Pulmonary artery endothelial cell (primary cell): Measurements from ENCODE around the gene ZFYVE27. TPM values are rescaled to one million over a fixed set of nuclear protein-coding genes. Genes with fewer than 3 reads are reported as not detected.

ENCODE experiments used
- DNase-seq: peaks from one replicate; pipeline ENCODE4 v3.0.0-alpha.2; 2011; ENCODE audit warnings: low read depth, low spot score
- total RNA-seq: library from RNA; depleted of rRNA; stranded (reverse); fragments of >200 nt; gene quantifications from 2 replicates; pipeline ENCODE4 v1.2.3, GENCODE V29; 2014

Gene ZFYVE27
- total RNA-seq, 1 donor from 2014 or later, result 16.0 TPM

DNA sequence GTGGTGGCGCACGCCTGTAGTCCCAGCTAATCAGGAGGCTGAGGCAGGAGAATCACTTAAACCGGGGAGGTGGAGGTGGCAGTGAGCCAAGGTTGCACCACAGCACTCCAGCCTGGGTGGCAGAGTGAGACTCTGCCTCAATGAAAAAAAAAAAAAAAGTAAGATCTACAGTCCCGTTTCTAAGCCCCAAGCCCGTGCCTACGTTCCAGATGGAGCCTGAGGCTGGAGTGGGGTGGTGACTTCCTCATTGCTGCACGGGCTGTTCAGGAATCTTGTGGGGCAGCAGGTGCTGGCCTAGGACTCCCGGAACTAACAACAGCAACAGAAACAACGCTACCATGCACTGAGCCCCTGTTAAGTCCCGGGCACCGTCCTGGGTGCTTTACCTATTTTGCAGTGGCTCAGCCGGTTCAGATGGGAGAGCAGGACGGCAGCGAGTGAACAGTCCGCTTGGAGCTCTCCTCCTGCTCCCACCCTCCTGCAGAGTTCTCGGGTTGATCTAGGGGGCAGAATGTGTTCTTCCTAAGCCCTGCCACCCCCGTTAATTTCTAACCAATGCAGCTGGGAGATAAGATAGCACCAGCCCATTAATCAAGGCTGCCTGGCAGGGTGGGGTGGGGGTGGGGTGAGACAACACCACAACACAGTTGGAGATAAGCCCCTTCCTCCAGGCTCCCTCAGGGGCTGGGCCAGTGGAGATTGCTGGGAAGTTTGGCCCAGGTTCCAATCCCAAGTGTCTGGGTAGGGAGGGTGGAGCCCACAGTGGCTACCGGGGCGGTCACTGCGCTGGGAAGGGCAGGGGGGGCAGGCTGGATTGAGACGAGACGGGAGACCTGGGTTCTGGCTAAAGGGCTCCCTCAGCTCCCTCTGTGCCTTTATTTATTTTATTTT is 51.9 kb downstream of the ZFYVE27 start:
- no peak for DNase-seq

DNA sequence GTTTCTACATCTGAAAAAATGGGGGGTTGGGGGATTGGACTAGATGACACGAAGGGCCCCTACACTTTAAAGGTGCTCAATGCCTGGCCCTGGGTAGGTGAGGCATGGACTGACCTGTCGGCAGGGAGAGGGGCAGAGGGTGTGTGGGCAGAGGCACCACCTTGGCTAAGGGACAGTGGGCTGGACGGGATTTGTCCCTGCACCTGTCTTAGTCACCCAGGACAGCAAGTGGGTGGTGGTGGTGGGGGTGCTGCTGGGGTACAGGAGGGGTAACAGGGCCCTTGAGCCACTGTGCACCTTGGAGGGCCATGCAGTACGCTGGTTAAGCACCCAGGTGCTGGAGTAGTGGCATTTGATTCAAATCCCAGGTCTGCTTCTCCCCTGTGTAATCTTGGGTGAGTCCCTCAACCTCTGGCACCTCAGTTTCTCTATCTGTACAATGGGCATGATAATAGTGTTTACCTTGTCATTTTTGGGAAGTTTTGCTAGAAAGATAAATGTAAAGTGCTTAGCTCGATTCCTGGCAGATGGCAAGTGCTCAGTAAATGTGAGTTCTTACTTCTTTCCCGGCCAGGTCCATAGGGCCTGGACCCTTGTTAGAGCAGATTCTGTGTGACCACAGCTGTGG is 53.0 kb downstream of the ZFYVE27 start:
- no peak for DNase-seq

DNA sequence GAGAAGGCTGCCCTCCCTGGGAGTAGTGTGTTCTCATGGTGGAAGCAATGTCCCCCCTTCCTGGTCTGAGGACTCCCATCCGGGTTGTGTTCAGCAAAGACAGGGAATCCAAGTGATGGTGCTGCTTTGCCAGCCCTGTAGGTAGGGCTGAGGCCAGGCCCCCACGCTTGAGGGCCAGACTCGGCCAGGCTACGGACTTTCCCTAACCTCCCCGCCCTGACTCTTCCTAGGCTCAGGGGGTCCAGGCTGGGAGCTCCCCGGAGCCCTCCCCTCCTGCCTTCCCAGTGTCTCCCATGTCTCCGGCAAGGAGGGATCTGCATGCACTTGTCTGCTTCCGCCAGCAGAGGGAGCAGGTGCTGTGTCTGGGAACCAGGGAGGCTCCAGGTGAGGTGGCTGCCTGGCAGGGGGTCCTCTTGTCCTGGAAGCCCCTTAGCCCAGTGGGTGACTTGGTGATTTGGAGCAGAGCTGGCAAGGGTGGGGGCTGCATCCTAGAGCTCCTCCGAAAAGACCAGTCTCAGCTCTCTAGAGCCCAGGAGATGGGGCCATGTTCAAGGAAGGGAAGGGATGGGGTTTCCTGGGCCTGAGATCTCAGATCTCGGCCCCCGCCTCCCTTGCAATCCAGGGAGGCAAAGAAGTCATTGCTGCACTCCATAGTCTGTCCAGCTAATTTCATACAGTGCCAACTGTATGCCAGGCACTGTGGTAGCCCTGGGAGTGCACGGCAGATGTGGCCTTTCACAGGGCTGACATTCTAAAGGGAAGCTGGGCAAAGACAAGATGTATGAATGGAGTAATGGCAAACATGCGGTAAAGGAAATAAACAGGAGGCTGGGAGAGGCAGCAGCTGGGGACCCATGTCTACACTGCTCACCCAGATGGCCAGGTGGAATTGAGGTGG is 55.1 kb downstream of the ZFYVE27 start:
- DNase-seq, result no peak

DNA sequence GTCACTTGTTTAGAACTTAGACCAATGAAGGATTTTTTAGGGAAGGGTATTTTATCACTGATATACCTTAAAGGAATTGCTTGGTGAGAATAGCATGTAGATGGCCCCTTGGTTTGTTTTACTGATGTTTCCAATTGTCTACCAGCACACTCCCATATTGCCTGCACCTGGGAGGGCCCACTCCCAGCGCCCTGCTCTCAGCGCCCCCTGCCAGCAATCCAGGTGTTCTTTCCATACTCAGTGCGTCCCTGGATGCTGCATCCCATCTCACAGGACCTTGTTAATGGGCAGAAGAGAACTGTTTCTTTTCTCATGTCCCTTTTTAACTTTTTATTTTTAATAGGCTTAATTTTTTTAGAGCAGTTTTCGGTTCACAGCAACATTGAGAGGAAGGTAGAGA is 59.0 kb downstream of the ZFYVE27 start:
- no peak for DNase-seq

DNA sequence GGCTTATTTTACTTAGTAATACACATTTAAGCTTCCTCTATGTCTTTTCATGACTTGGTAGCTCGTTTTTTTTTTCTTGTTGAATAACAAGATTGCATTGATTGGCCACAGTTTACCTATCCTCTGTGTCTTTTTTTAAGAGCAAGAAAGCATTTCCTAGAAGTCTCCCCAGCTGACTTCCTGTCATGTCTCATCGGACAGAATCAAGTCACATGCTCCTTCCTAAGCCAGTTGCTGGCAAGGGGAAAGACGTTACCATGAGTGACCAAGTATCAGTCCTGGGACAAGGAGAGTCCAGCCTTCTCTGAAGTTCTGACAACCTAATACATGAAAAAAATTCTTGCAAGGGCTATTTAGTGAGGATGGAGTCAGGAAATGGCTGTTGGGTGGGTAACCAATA is 59.7 kb downstream of the ZFYVE27 start:
- DNase-seq, result no peak

DNA sequence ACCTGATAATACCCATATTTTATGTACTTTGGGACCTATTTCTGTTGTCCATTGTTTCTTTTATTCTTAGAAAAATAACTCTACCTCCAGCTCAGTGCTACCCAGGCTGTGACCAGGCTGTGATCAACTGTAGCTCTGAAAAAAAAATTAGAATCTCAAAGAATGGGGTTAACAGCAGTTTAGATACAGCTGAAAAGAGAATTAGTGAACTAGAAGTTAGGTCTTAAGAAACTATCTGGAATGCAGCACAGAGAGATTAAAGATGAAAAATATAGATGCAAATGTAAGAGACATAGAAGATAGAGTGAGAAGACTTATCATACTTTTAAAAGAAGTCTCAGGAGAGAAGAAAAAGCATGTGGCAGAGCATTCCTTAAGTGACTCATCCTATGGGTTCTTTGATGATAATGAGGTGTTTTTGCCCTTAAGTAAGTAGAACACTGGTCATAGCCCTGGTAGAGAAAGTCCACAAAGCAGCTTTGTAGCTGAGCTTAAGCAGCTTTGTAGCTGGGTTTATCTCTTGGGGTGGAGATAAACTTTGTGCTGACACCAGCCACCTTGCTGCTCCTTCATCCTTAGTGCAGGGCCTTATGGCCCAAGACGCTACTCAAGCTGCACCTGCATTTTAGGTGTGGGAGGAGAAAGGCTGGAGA is 62.2 kb downstream of the ZFYVE27 start:
- no peak for DNase-seq

DNA sequence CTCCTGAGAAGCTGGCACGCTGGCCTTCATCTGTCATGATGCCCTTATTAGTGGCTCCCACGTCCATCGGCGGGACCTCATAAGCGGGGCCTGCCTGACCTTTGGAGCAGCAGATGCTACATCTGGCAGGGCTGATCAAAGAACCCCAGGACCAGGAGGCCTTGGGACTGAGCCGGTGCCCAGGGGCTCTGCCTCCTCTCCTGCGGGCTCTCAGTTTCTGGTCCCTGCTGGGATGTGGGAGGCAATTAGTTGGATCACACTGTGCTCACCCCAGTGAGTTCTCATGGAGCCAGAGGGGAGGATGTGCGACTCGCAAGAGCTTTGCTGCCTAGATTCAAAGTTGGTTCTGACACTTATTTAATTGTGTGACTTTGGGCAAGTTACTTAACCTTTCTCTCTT is 63.5 kb downstream of the ZFYVE27 start:
- DNase-seq, result no peak

DNA sequence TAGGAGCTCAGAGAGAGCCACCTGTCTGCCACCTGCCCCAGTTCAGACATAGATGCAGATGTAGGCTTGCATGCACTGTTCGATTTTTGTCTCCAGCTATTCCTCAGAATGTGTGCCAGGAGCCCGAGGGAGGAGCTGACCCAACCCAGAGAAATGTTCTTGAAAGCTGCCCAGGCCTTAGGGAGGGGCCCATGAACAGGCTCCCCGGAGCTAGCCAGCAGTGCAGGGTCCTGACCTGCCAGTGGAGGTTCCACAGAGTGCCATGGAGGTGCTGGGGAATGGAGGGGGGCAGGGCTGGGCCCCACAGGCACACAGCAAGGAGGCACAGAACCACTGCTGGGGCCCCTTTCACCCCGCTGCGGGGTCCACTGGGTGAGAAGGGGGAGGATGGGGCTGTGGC is 64.5 kb downstream of the ZFYVE27 start:
- DNase-seq, result no peak

DNA sequence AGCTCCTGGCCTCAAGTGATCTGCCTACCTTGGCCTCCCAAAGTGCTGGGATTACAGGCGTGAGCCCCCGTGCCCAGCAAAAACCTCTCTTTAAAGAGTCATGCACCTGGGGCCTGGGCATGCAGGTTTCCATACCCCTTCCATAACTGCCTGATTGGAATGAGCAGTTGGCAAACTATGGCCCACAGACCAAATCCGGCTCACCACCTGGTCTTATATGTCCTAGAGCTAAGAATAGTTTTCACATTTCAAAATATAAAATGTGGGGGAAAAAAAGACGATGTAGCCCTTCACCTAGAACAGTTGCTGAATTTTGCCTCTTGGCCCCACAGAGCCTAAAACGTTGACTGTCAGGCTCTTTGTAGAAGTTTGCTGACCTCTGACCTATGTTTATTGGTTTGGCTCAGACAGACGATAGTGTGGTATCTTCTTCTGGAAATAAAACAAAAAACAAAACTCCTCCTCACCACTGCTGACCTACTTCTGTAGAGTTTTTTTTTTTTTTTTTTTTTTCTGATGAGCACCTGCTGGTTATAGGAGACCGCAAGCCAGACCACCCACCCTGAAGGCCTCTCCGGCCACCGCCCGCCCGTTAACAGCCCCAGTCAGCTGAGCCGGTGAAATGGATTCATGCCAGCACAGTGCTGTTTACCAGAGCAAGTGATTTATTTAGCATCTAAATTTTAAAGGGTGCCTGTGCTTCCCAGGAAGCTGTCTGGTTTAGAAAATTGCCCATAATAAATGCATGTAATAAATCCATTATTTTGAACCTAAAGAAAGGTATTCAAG is 68.4 kb downstream of the ZFYVE27 start:
- no peak for DNase-seq

DNA sequence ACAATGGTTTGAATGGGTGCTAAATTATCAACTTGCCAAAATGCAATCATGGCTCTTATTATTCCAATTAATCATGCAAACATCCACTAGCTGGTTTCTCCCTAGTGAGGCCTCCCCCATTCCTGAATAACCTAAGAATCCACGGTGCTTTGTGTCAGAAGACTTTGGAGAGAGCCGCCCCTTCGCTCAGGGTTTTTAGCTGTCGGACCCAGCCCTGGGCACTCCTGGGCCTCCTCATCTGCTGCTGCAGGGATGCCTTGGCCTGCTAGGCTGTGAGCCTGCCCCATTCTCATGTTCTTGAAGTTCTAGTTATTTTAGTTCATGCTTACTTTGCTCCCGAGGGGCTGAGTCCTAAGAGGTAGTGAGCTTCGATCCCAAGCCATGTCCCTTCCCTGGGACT is 69.0 kb downstream of the ZFYVE27 start:
- DNase-seq, result no peak

DNA sequence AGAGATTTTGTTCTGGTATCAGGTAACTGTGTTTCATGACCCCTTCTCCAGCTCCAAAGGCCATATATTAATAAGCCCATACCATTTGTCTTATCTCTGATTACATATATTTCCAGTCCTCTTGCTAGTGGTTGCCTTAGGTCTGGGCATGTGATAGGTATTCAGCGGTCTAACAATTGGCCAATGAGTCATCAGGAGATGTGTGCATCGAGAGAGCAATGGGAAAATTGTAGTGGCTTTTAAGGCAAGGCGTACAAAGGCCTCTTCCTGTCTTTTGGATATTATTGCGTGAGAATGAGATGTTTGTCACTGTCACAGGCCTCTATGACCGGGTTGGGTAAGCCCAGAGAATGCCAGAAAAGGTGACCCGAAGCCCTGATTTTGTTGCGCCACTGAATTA is 73.5 kb downstream of the ZFYVE27 start:
- DNase-seq, result no peak

Other genes with a start within 250 kb of the ZFYVE27 start
- gene MMS19, start 238.7 kb upstream of the ZFYVE27 start, total RNA-seq, result 70.7 and 76.8 TPM in 2 replicates
- 41.4 and 58.4 TPM in 2 replicates for gene UBTD1, start 238.2 kb upstream of the ZFYVE27 start, total RNA-seq
- 0.78 and 1.8 TPM in 2 replicates for gene ANKRD2, start 164.3 kb upstream of the ZFYVE27 start, total RNA-seq
- gene HOGA1, start 152.7 kb upstream of the ZFYVE27 start, total RNA-seq, result 0.18 and 0.53 TPM in 2 replicates
- not detected in 2 replicates for gene C10orf62, start 147.4 kb upstream of the ZFYVE27 start, total RNA-seq
- 3.9 and 7.1 TPM in 2 replicates for gene MORN4, start 103.6 kb upstream of the ZFYVE27 start, total RNA-seq
- 17.1 and 19.3 TPM in 2 replicates for gene PI4K2A, start 96.5 kb upstream of the ZFYVE27 start, total RNA-seq
- gene AVPI1, start 49.9 kb upstream of the ZFYVE27 start, total RNA-seq, result 2.4 and 3.2 TPM in 2 replicates
- gene MARVELD1, start 23.4 kb upstream of the ZFYVE27 start, total RNA-seq, result 17.3 and 21.2 TPM in 2 replicates
- not detected in 2 replicates for gene SFRP5, start 34.9 kb downstream of the ZFYVE27 start, total RNA-seq
- under 0.01 TPM in 1 of 2 replicates, not detected in the other for gene GOLGA7B, start 112.7 kb downstream of the ZFYVE27 start, total RNA-seq